OCI-LY7 (cell line): ENCODE measurements around the gene VCL. TPM values are rescaled to one million over a fixed set of nuclear protein-coding genes. Genes with fewer than 3 reads are reported as not detected.
"Not testable (repeated sequence)": the region's sequence is repeated elsewhere in the genome, so short reads cannot be mapped to it uniquely, and the experiment has no call there.

ENCODE experiments used
- BruUV-seq: library from RNA; stranded (reverse); fragments of 400-500 nt; replicated peaks from 2 replicates; lab custom pipeline; 2021; lab: Mats Ljungman, UMichigan
- CTCF ChIA-PET: fragments of 300-600 bp; sonication (Branson Sonifier 250); formaldehyde crosslinking; loops from one replicate; lab custom pipeline; 2022; ENCODE audit warnings: antibody characterized with exemption; ENCODE audit not compliant: unreplicated experiment; lab: Charles Lee
- POLR2A ChIA-PET: fragments of 300-600 bp; sonication (Branson Sonifier 250); formaldehyde crosslinking; loops from one replicate; lab custom pipeline; 2022; ENCODE audit warnings: antibody characterized with exemption; lab: Charles Lee
- DNase-seq: peaks from one replicate; pipeline ENCODE4 v3.0.0-alpha.2; 2015; ENCODE audit warnings: low spot score
- H2AFZ ChIP-seq: fragments of 200-600 bp; sonication (generic), shearing (Covaris generic); 2 replicates; pipeline ENCODE4 v1.6.1; 2014; ENCODE audit warnings: mild to moderate bottlenecking, antibody characterized with exemption, low read length, moderate library complexity
- H3K27ac ChIP-seq: fragments of 200-600 bp; sonication (generic); 2 replicates; pipeline ENCODE4 v1.5.1; 2014; ENCODE audit warnings: mixed run types, low read depth, mild to moderate bottlenecking, moderate library complexity, low read length, inconsistent platforms; ENCODE audit not compliant: poor library complexity, severe bottlenecking
- H3K36me3 ChIP-seq: fragments of 200-600 bp; sonication (generic); 2 replicates; pipeline ENCODE4 v1.6.1; 2014; ENCODE audit warnings: mild to moderate bottlenecking, antibody characterized with exemption, low read length, moderate library complexity, mixed read lengths; ENCODE audit not compliant: insufficient read depth
- H3K4me1 ChIP-seq: fragments of 200-600 bp; sonication (generic); 2 replicates; pipeline ENCODE4 v1.5.1; 2014; ENCODE audit warnings: mild to moderate bottlenecking, low read length; ENCODE audit not compliant: insufficient read depth, poor library complexity, severe bottlenecking
- H3K4me2 ChIP-seq: fragments of 200-600 bp; sonication (generic); 2 replicates; pipeline ENCODE4 v1.6.1; 2014; ENCODE audit warnings: mild to moderate bottlenecking, low read length
- H3K4me3 ChIP-seq: fragments of 200-600 bp; sonication (generic); 2 replicates; pipeline ENCODE4 v1.5.1; 2014; ENCODE audit warnings: mild to moderate bottlenecking, low read depth, low read length; ENCODE audit not compliant: poor library complexity, severe bottlenecking
- H3K79me2 ChIP-seq: fragments of 200-600 bp; sonication (generic); 2 replicates; pipeline ENCODE4 v1.6.1; 2016; ENCODE audit warnings: low read depth, mild to moderate bottlenecking, low read length, moderate library complexity, mixed read lengths; ENCODE audit not compliant: insufficient read depth
- H3K9me2 ChIP-seq: fragments of 200-600 bp; sonication (generic); 2 replicates; pipeline ENCODE4 v1.6.1; 2016; ENCODE audit warnings: mild to moderate bottlenecking, low read length, mixed read lengths; ENCODE audit not compliant: insufficient read depth
- H3K9me3 ChIP-seq: fragments of 200-600 bp; sonication (generic); 2 replicates; pipeline ENCODE4 v1.6.1; 2014; ENCODE audit warnings: mild to moderate bottlenecking, mixed run types, low read length, mixed read lengths
- H4K20me1 ChIP-seq: fragments of 200-600 bp; sonication (generic); 2 replicates; pipeline ENCODE4 v1.6.1; 2014; ENCODE audit warnings: mild to moderate bottlenecking, antibody characterized with exemption, low read length, moderate library complexity, mixed read lengths; ENCODE audit not compliant: insufficient read depth
- EZH2phosphoT487 ChIP-seq: fragments of 200-600 bp; sonication (generic); IDR thresholded peaks from 2 replicates; pipeline ENCODE4 v1.6.1; 2018; ENCODE audit warnings: low read depth, borderline replicate concordance, mild to moderate bottlenecking, mixed run types, antibody characterized with exemption, low read length, moderate library complexity, mixed read lengths
- intact Hi-C: fragments of 100-400 bp; cut with micrococcal nuclease; formaldehyde crosslinking; loops from one replicate; pipeline ENCODE4 v1.10.0; 2022; ENCODE audit not compliant: unreplicated experiment
- total RNA-seq, 2 experiments: library from RNA; depleted of rRNA in 1 of 2; stranded (reverse); fragments of >200 nt in 1 of 2; shearing (Covaris generic) in 1 of 2; gene quantifications; 2 replicates each; pipeline ENCODE4 v1.2.3, GENCODE V29; 2014 to 2022
- TF ChIP-seq, protein P1 (sequence below): fragments of 200-600 bp; sonication (generic); conservative IDR thresholded peaks from 2 replicates; pipeline ENCODE4 v1.5.1; 2014; ENCODE audit warnings: mild to moderate bottlenecking, antibody characterized with exemption, low read length, moderate library complexity, mixed read lengths

VCL gene
- total RNA-seq, 2 experiments from 2014 or later = 19.1 to 55.5 TPM

DNA sequence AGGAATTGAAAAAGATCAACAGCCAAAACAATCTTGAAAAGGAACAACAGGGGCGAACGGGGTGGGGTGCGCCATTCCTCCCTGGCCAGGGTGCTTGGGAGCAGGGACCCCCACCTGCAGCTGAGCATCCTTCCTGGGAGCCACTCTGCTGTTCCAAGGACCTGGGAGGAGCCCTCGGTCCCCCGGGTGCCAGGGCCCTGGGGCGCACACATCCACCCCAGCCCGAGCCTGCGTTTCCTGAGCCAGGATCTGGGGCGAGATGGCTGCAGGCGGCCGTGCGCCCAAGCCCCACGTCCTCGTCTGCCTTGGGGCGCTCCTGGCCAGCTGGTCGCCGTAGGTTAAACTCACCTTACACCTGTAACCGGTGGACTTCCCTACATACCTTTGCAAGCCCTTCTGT is 142.1 kb downstream of the VCL start:
- H3K79me2 ChIP-seq = peaks cover 28% of the 10 kb centered on the region; the same call in 1 of the 2 replicates
- no TSS peak for BruUV-seq

DNA sequence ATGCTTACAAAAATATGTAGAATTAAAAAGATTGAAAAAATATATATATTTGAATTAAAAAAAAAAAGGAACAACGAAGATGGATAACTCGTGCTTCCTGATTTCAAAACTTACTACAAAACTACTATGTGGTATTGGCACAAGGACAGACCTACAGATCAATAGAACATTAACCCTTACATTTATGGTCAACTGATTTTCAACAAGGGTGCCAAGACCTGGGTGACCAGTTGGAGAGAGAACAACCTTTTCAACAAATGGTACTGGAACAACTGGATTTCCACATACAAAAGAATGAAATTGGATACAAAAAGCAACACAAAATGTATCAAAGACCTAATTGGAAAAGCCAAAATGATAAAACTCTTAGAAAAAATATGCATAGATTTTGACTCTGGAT is 142.6 kb downstream of the VCL start:
- H3K36me3 ChIP-seq = peaks cover 61% of the 10 kb centered on the region

More for the DNA sequence above, 142.1 kb downstream of the VCL start:
- Histone ChIP-seq H3K4me3 (no peak overlapping the region), H3K9me3 (no peaks in the 10 kb centered on the region), H3K36me3 (peaks cover 61% of the 10 kb centered on the region), H3K4me1 (no peaks in the 10 kb centered on the region), H3K4me2 (no peak overlapping the region), H4K20me1 (no peaks in the 10 kb centered on the region), H2AFZ (no peak overlapping the region), H3K27ac (no peak overlapping the region), H3K9me2 (no peaks in the 10 kb centered on the region)
- CTCF ChIA-PET = no interaction called here
- no peak for DNase-seq
- intact Hi-C loops = no loop called here
- TF ChIP-seq EZH2phosphoT487 = no peak
- TF ChIP-seq, protein P1, sequence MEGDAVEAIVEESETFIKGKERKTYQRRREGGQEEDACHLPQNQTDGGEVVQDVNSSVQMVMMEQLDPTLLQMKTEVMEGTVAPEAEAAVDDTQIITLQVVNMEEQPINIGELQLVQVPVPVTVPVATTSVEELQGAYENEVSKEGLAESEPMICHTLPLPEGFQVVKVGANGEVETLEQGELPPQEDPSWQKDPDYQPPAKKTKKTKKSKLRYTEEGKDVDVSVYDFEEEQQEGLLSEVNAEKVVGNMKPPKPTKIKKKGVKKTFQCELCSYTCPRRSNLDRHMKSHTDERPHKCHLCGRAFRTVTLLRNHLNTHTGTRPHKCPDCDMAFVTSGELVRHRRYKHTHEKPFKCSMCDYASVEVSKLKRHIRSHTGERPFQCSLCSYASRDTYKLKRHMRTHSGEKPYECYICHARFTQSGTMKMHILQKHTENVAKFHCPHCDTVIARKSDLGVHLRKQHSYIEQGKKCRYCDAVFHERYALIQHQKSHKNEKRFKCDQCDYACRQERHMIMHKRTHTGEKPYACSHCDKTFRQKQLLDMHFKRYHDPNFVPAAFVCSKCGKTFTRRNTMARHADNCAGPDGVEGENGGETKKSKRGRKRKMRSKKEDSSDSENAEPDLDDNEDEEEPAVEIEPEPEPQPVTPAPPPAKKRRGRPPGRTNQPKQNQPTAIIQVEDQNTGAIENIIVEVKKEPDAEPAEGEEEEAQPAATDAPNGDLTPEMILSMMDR = no peak
- POLR2A ChIA-PET = interaction anchor here (0.7 kb wide), 1 partner anchor 70 kb away, joined by 3 read pairs; no protein-coding TSS in a partner anchor

DNA sequence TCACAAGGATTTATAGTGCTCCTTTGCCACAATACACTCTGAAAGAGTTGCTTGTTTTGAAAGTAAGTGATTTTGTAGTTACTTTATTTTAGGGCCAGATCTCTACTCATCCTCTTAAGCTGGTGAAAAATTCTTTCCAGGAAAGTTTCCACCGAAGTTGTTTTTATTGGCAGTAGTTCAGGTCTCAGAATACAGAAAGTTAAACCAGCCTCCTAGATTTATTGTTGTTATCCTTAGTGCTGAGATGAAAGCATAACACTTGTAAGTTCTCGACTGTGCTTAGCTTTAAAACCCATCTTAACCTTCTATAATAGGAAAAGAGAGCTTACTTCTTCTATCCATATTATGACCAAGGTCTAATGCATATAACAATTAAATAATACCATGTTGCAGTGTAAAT is 147.2 kb downstream of the VCL start:
- Histone ChIP-seq H3K4me1 (peaks cover 7% of the 10 kb centered on the region), H4K20me1 (no peaks in the 10 kb centered on the region), H3K4me3 (no peak overlapping the region), H2AFZ (no peak overlapping the region), H3K9me2 (no peaks in the 10 kb centered on the region), H3K4me2 (no peak overlapping the region), H3K36me3 (peaks cover 50% of the 10 kb centered on the region), H3K27ac (no peak overlapping the region), H3K9me3 (no peaks in the 10 kb centered on the region), H3K79me2 (peaks cover 71% of the 10 kb centered on the region)
- intact Hi-C loops = no loop called here
- DNase-seq = no peak
- CTCF ChIA-PET = no interaction called here
- POLR2A ChIA-PET = interaction anchor here (0.7 to 1.3 kb wide), 3 partner anchors 8 to 33 kb away, joined by 3 to 6 read pairs (median 3); no protein-coding TSS in a partner anchor
- TF ChIP-seq, protein P1 = no peak
- no peak for TF ChIP-seq EZH2phosphoT487
- BruUV-seq = no TSS peak

More for the DNA sequence above, 142.6 kb downstream of the VCL start:
- CTCF ChIA-PET = no interaction called here
- POLR2A ChIA-PET = no interaction called here
- TF ChIP-seq, protein P1 = no peak
- Histone ChIP-seq H3K4me1 (no peaks in the 10 kb centered on the region), H2AFZ (no peak overlapping the region), H4K20me1 (no peaks in the 10 kb centered on the region), H3K4me3 (no peak overlapping the region), H3K9me3 (no peaks in the 10 kb centered on the region), H3K27ac (no peak overlapping the region), H3K9me2 (no peaks in the 10 kb centered on the region), H3K79me2 (peaks cover 34% of the 10 kb centered on the region), H3K4me2 (no peak overlapping the region)
- no TSS peak for BruUV-seq
- DNase-seq = no peak
- intact Hi-C loops = no loop called here

DNA sequence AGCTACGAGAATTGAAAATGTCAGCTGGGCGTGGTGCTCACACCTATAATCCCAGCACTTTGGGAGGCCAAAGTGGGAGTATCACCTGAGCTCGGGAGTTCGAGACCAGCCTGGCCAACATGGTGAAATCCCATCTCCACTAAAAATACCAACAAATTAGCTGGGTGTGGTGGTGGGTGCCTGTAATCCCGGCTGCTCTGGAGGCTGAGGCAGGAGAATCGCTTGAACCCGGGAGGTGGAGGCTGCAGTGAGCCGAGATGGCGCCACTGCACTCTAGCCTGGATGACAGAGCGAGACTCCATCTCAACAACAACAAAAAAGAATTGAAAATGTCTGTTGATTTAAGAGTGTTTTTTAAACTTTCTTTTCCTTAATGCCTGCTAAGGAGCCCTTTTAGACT is 149.1 kb downstream of the VCL start:
- H3K79me2 ChIP-seq = peaks cover 77% of the 10 kb centered on the region
- DNase-seq, H4K20me1 ChIP-seq, H2AFZ ChIP-seq, H3K4me3 ChIP-seq, H3K27ac ChIP-seq, BruUV-seq, H3K4me1 ChIP-seq, CTCF ChIA-PET, H3K4me2 ChIP-seq, H3K9me3 ChIP-seq, H3K9me2 ChIP-seq, intact Hi-C loops: not testable (repeated sequence)
- POLR2A ChIA-PET = interaction anchor here (1.0 to 1.4 kb wide), 5 partner anchors 9 to 162 kb away, joined by 3 to 4 read pairs (median 4); no protein-coding TSS in a partner anchor
- peaks cover 39% of the 10 kb centered on the region for H3K36me3 ChIP-seq
